T47D (cell line): ENCODE data around the gene ALOX15B.
A peak's percentile ranks its signal among the peaks of the same experiment; 100 is the strongest.

Experiments used
- DNase-seq, 2 experiments: peaks; one replicate each; pipeline versions ENCODE4 v3.0.0 to v3.0.0-alpha.2; 2011 to 2012; ENCODE audit warnings: low read depth in 1 of 2, low spot score in 1 of 2
- JUND ChIP-seq: IDR thresholded peaks from 2 replicates; pipeline ENCODE4 v1.6.1; 2012; ENCODE audit warnings: low read depth
- in situ Hi-C: cut with HindIII; loops from 2 replicates; pipeline ENCODE4 v1.10.0; 2016; ENCODE audit warnings: low sequenced_read_pairs, low pct_unique_long_range_greater_than_20kb

The ALOX15B gene

DNA sequence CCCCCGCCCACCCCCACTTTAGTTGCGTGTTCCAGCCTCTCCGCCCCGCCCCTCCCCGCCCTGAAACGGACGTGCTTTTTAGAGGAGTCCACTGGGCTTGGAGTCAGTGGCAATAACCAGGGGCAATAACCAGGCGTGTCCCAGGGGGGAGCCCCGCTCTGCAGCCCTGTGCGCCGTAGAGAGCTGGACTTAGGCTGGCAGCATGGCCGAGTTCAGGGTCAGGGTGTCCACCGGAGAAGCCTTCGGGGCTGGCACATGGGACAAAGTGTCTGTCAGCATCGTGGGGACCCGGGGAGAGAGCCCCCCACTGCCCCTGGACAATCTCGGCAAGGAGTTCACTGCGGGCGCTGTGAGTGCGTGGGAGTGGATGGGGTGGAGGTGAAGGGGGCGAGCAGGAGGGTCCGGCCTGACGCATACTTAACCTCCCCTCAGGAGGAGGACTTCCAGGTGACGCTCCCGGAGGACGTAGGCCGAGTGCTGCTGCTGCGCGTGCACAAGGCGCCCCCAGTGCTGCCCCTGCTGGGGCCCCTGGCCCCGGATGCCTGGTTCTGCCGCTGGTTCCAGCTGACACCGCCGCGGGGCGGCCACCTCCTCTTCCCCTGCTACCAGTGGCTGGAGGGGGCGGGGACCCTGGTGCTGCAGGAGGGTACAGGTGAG lies at the start of gene ALOX15B:
ALOX15B (plus strand) TSS at position 106 of the 657 bp plus-strand sequence; CDS start at position 203, 97 bp downstream.
- in situ Hi-C loops = no loop called here
- TF ChIP-seq JUND = no peak
- DNase-seq = no peak

DNA sequence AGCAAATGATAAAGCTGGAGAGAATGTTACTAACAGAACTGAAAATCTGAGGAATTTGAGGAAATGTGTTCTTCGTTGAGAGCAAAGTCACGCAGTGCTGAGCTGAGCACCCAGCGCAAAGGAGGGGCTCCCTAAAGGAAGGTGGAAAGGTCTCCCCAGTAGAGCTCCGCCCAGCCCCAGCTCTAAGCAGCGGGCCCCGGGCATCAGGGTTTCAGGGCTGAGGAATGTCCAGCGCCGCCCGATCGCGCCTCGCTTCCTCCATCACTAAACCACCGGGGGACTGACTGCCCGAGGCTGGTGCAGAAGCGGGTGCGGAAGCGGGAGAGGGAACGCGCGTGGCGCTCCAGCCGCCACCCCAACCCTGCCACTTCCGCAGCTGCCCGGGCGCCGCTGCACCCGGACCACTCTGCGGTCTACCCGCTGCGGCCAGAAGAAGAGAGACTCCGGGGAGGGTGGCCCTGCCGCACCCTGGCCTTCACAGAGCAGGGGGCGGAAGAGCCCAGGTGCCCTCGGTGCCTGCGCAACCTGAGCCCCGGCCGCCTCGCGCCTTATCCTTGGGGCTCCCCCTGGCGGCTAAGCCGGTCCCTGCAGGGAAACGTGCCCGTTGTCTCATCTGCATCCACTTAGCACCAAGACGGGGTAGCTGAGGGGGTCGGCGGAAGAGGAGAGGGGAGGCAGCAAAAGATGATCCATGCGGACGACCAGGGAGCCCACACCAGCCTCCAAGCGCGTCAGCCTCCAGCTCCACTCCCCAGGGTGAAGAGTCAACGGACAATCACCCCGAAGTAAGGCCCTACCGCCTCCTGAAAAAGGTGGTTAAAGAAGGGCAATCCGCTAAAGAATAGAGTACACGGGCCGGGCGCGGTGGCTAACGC lies 48.8 kb upstream of the ALOX15B start:
- peak; percentile 72 to 76 for DNase-seq
- in situ Hi-C loops = no loop called here
- TF ChIP-seq JUND = no peak

DNA sequence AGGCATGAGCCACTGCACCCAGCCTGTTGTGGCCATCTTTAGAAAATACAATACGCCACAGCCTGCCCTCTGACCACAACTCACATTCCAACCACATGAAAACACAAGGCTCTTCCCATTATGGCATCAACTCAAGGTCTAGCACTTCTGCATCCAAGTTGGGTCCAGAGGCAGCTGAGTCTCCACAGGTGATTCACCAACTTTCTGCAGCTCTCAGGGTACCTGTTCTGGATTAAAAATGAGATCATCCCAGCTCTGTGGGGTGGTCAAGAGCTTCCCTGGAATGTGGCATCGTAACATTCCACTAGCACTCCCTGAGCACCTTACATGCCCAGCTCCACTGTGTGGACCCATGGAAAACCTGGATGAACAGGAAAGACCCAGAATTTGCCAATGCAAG lies 46.3 kb upstream of the ALOX15B start:
- no peak for TF ChIP-seq JUND
- peak in 1 of 2 experiments; percentile 74 for DNase-seq
- in situ Hi-C loops = no loop called here

GRCh38 chr17:7992924-7993323 lies 45.9 kb upstream of the ALOX15B start:
- in situ Hi-C loops = no loop called here
- no peak for DNase-seq
- no peak for TF ChIP-seq JUND

DNA sequence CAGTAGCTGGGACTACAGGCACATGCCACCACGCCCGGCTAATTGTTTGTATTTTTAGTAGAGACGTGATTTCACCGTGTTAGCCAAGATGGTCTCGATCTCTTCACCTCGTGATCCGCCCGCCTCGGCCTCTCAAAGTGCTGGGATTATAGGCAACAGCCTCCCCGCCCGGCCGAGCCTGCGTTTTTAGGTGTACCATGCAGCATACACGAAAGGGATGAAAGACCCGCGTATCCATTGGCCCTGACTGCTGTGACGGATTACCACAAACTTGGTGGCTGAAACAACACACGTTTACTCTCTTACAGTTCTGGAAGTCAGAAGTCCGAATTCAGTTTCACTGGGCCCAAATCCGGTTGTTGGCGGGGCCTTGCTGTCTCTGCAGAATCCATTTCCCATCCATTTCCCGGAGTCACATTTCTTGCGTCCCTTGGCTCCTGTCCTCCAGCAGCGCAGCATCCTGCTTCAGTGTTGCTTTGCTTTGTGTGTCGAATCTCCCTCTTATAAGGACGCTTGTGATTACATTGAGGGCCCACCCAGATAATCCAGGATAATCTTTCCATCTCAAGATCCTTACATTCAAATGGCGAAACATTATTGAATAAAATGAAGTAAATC lies 44.8 kb upstream of the ALOX15B start:
- no peak for DNase-seq
- TF ChIP-seq JUND = no peak
- in situ Hi-C loops = no loop called here

DNA sequence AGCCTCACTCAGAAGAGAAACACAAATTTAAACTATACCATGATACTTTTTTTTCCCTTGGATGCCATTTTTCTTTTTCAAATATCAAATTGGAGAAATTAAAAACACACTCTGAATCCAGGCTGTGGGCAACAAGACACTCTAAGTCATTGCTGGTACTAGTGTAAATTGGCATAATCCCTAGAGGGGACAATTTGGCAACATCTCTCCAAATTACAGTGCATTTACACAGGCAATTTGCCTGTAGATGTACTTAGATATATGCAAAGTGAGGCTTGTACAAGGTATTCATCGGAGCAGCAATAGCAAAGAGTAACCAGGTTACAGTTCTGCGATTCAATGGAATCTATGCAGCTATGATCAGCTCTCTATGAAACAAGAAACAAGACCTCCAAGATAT lies 43.1 kb upstream of the ALOX15B start:
- TF ChIP-seq JUND = no peak
- no peak for DNase-seq
- in situ Hi-C loops = no loop called here

DNA sequence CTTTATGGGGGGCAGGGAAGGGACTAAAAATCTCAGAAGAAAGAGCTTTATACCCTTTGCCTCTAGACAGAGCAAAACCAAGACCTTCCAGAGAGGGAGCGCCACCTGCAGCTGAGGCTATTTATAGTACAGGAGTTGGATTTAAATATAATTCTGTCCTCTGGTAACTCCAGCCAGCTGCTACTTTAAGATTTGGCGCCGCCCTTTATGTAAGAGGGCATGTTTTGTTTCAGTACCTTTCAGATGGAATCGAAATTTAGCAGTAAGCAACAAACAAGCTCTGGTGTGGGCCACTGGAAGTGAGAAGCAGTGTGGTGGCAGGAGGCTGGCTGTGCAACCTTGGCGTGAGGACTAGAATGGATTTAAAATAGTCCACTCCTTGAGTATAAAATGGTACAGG lies 41.7 kb upstream of the ALOX15B start:
- no peak for TF ChIP-seq JUND
- DNase-seq = peak; percentile 63 to 73
- in situ Hi-C loops = no loop called here

GRCh38 chr17:8001976-8002720 lies 36.7 kb upstream of the ALOX15B start, which contains the start of gene GUCY2D:
GUCY2D (plus strand) TSS chr17:8002615; CDS start chr17:8003048, 433 bp downstream.
- DNase-seq = no peak
- in situ Hi-C loops = no loop called here
- TF ChIP-seq JUND = no peak

GRCh38 chr17:8002721-8003593 lies 35.9 kb upstream of the ALOX15B start:
- in situ Hi-C loops = no loop called here
- no peak for TF ChIP-seq JUND
- no peak for DNase-seq

DNA sequence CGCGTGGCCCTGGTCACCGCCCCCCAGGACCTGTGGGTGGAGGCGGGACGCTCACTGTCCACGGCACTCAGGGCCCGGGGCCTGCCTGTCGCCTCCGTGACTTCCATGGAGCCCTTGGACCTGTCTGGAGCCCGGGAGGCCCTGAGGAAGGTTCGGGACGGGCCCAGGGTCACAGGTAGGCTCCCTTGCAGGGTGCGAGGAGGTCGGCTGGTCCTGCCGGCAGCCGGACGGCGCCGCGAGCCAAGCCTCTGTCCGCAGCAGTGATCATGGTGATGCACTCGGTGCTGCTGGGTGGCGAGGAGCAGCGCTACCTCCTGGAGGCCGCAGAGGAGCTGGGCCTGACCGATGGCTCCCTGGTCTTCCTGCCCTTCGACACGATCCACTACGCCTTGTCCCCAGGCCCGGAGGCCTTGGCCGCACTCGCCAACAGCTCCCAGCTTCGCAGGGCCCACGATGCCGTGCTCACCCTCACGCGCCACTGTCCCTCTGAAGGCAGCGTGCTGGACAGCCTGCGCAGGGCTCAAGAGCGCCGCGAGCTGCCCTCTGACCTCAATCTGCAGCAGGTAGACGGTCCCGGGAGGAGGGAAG lies 35.2 kb upstream of the ALOX15B start:
- TF ChIP-seq JUND = no peak
- in situ Hi-C loops = no loop called here
- DNase-seq = no peak

DNA sequence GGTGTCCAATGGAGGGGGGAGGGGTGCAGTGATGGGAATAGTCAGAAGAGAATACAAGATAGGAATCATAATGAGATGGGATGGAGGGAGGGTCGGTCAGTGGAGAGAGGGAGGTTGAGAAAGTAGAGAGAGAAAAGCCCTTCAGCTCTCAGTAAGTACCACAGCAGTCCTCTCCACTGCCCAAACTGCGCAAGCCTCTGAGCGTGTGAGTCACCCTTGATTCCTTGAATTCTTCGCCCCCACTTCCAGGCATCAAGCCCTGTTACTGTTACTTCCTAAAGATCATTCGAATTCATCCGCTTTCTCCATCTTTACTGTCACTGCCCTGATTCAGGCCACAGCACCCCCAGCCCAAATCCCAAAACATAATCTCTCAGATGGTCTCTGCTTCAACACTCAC lies 34.0 kb upstream of the ALOX15B start:
- DNase-seq = no peak
- TF ChIP-seq JUND = no peak
- in situ Hi-C loops = no loop called here
